HCT116 (cell line): Measurements from ENCODE around the gene SPTY2D1.
"Not testable (repeated sequence)": the region's sequence is repeated elsewhere in the genome, so short reads cannot be mapped to it uniquely, and the experiment has no call there.

ENCODE experiments used
- EZH2phosphoT487 ChIP-seq: fragments of 200-600 bp; IDR thresholded peaks from 2 replicates; pipeline ENCODE4 v1.6.1; 2018; ENCODE audit warnings: antibody characterized with exemption, borderline replicate concordance
- FOSL1 ChIP-seq: IDR thresholded peaks from 2 replicates; pipeline ENCODE4 v1.6.1; 2012; ENCODE audit warnings: low read depth
- POLR2A ChIP-seq: IDR thresholded peaks from 2 replicates; pipeline ENCODE4 v1.7.0; 2011; ENCODE audit warnings: borderline replicate concordance; ENCODE audit not compliant: insufficient read depth, insufficient read length; ENCODE audit errors: extremely low read depth
- ZNF274 ChIP-seq: fragments of 200-500 bp; sonication (Bioruptor generic); IDR thresholded peaks from 2 replicates; pipeline ENCODE4 v1.6.1; 2014; ENCODE audit warnings: mild to moderate bottlenecking, low read depth, low read length, inconsistent platforms
- TF ChIP-seq, protein P1 (sequence below): IDR thresholded peaks from 2 replicates; pipeline ENCODE4 v1.6.1; 2012; ENCODE audit warnings: low read depth

DNA sequence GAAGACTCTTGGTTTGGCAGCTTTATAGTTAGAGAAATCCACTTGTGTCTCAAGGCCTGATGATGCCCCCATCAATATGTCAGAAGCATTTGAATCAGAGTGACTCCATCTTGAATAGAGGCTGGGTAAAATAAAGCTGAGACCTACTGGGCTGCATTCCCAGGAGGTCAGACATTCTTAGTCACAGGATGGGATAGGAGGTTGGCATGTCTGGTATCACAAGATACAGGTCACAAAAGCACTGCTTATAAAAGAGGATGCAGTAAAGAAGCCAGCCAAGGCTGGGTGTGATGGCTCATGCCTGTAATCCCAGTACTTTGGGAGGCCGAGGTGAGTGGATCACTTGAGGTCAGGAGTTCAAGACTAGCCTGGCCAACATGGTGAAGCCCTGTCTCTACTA lies 47.8 kb upstream of the SPTY2D1 start:
- not testable (repeated sequence) for TF ChIP-seq POLR2A, ZNF274, EZH2phosphoT487, FOSL1
- TF ChIP-seq, protein P1, sequence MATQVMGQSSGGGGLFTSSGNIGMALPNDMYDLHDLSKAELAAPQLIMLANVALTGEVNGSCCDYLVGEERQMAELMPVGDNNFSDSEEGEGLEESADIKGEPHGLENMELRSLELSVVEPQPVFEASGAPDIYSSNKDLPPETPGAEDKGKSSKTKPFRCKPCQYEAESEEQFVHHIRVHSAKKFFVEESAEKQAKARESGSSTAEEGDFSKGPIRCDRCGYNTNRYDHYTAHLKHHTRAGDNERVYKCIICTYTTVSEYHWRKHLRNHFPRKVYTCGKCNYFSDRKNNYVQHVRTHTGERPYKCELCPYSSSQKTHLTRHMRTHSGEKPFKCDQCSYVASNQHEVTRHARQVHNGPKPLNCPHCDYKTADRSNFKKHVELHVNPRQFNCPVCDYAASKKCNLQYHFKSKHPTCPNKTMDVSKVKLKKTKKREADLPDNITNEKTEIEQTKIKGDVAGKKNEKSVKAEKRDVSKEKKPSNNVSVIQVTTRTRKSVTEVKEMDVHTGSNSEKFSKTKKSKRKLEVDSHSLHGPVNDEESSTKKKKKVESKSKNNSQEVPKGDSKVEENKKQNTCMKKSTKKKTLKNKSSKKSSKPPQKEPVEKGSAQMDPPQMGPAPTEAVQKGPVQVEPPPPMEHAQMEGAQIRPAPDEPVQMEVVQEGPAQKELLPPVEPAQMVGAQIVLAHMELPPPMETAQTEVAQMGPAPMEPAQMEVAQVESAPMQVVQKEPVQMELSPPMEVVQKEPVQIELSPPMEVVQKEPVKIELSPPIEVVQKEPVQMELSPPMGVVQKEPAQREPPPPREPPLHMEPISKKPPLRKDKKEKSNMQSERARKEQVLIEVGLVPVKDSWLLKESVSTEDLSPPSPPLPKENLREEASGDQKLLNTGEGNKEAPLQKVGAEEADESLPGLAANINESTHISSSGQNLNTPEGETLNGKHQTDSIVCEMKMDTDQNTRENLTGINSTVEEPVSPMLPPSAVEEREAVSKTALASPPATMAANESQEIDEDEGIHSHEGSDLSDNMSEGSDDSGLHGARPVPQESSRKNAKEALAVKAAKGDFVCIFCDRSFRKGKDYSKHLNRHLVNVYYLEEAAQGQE = not testable (repeated sequence)
